H9 (cell line): Measurements from ENCODE around the gene AHNAK2. TPM values are rescaled to one million over a fixed set of nuclear protein-coding genes. Genes with fewer than 3 reads are reported as not detected.

Source experiments
- DNase-seq: peaks from one replicate; pipeline ENCODE4 v3.0.0-alpha.2; 2017
- H2AFZ ChIP-seq: one replicate; pipeline ENCODE4 v1.6.1; 2013; ENCODE audit warnings: mild to moderate bottlenecking, low read length, control low read depth, moderate library complexity
- H2AK5ac ChIP-seq: 2 replicates; pipeline ENCODE4 v1.6.1; 2013; ENCODE audit warnings: low read length, control low read depth, mixed read lengths; ENCODE audit not compliant: insufficient read length
- H2BK120ac ChIP-seq: one replicate; pipeline ENCODE4 v1.6.1; 2013; ENCODE audit warnings: low read depth, mild to moderate bottlenecking, low read length, control low read depth, inconsistent platforms; ENCODE audit not compliant: poor library complexity, severe bottlenecking
- H2BK12ac ChIP-seq: 2 replicates; pipeline ENCODE4 v1.6.1; 2013; ENCODE audit warnings: low read length, control low read depth, mixed read lengths, low read depth; ENCODE audit not compliant: insufficient read length
- H2BK15ac ChIP-seq: 2 replicates; pipeline ENCODE4 v1.6.1; 2013; ENCODE audit warnings: low read depth, low read length, control low read depth
- H2BK20ac ChIP-seq: one replicate; pipeline ENCODE4 v1.6.1; 2013; ENCODE audit warnings: low read depth, mild to moderate bottlenecking, low read length, control low read depth, inconsistent platforms; ENCODE audit not compliant: poor library complexity, severe bottlenecking
- H2BK5ac ChIP-seq: 2 replicates; pipeline ENCODE4 v1.6.1; 2013; ENCODE audit warnings: low read length, control low read depth, mixed read lengths; ENCODE audit not compliant: insufficient read length
- H3K14ac ChIP-seq: 2 replicates; pipeline ENCODE4 v1.6.1; 2013; ENCODE audit warnings: low read length, control low read depth; ENCODE audit not compliant: insufficient read depth
- H3K18ac ChIP-seq: 2 replicates; pipeline ENCODE4 v1.6.1; 2013; ENCODE audit warnings: low read depth, mild to moderate bottlenecking, mixed read lengths, low read length, control low read depth; ENCODE audit not compliant: insufficient read length
- H3K23ac ChIP-seq: 2 replicates; pipeline ENCODE4 v1.6.1; 2013; ENCODE audit warnings: low read length, control low read depth, mixed read lengths, low read depth; ENCODE audit not compliant: insufficient read length
- H3K23me2 ChIP-seq: 2 replicates; pipeline ENCODE4 v1.6.1; 2013; ENCODE audit warnings: low read depth, mild to moderate bottlenecking, mixed read lengths, low read length, control low read depth; ENCODE audit not compliant: insufficient read length, poor library complexity, severe bottlenecking
- H3K27ac ChIP-seq: 2 replicates; pipeline ENCODE4 v1.5.1; 2013; ENCODE audit warnings: low read length, control low read depth, mixed read lengths, low read depth; ENCODE audit not compliant: insufficient read length
- H3K27me3 ChIP-seq: 2 replicates; pipeline ENCODE4 v1.6.1; 2013; ENCODE audit warnings: low read length, control low read depth, inconsistent platforms; ENCODE audit not compliant: insufficient read depth
- H3K4ac ChIP-seq: 2 replicates; pipeline ENCODE4 v1.6.1; 2013; ENCODE audit warnings: low read depth, mild to moderate bottlenecking, control low read depth, inconsistent platforms, low read length, moderate library complexity
- H3K4me1 ChIP-seq: 2 replicates; pipeline ENCODE4 v1.6.1; 2013; ENCODE audit warnings: low read length, control low read depth, inconsistent platforms; ENCODE audit not compliant: insufficient read depth
- H3K4me2 ChIP-seq: 2 replicates; pipeline ENCODE4 v1.6.1; 2013; ENCODE audit warnings: low read length, control low read depth, mixed read lengths; ENCODE audit not compliant: insufficient read length, insufficient read depth
- H3K56ac ChIP-seq: 2 replicates; pipeline ENCODE4 v1.6.1; 2013; ENCODE audit warnings: low read depth, mild to moderate bottlenecking, mixed read lengths, low read length, control low read depth; ENCODE audit not compliant: insufficient read length
- H3K79me1 ChIP-seq: 2 replicates; pipeline ENCODE4 v1.6.1; 2013; ENCODE audit warnings: low read depth, mild to moderate bottlenecking, moderate library complexity, low read length, control low read depth, inconsistent platforms; ENCODE audit not compliant: insufficient read depth, poor library complexity, severe bottlenecking
- H3K79me2 ChIP-seq: 2 replicates; pipeline ENCODE4 v1.6.1; 2013; ENCODE audit warnings: low read length, control low read depth, inconsistent platforms; ENCODE audit not compliant: insufficient read depth
- H3K9ac ChIP-seq: 2 replicates; pipeline ENCODE4 v1.6.1; 2013; ENCODE audit warnings: low read length, control low read depth, mixed read lengths; ENCODE audit not compliant: insufficient read length; ENCODE audit errors: extremely low read depth
- H3K9me3 ChIP-seq: one replicate; pipeline ENCODE4 v1.6.1; 2013; ENCODE audit warnings: low read depth, low read length, inconsistent platforms; ENCODE audit not compliant: control insufficient read depth
- H3T11ph ChIP-seq: one replicate; pipeline ENCODE4 v1.6.1; 2013; ENCODE audit warnings: mild to moderate bottlenecking, low read length, control low read depth, inconsistent platforms
- H4K20me1 ChIP-seq: one replicate; pipeline ENCODE4 v1.6.1; 2013; ENCODE audit not compliant: control insufficient read depth, insufficient read length, insufficient read depth
- H4K5ac ChIP-seq: 2 replicates; pipeline ENCODE4 v1.6.1; 2013; ENCODE audit warnings: low read depth, mild to moderate bottlenecking, mixed read lengths, low read length, control low read depth; ENCODE audit not compliant: insufficient read length
- H4K8ac ChIP-seq: replicated peaks from 2 replicates; pipeline ENCODE4 v1.6.1; 2013; ENCODE audit warnings: low read length, control low read depth, mixed read lengths, low read depth; ENCODE audit not compliant: insufficient read length
- H4K91ac ChIP-seq: 2 replicates; pipeline ENCODE4 v1.6.1; 2013; ENCODE audit warnings: low read depth, mild to moderate bottlenecking, moderate library complexity, mixed read lengths, low read length, control low read depth; ENCODE audit not compliant: insufficient read length
- H3K27ac Mint-ChIP-seq, 3 experiments: 2 replicates in 2 of 3; 3 replicates in 1 of 3; pipeline ENCODE4 v1.8.0; 2020 to 2021; ENCODE audit warnings: mixed read lengths in 3 of 3, mild to moderate bottlenecking in 1 of 3, moderate library complexity in 1 of 3
- H3K27me3 Mint-ChIP-seq: 2 replicates; pipeline ENCODE4 v1.8.0; 2021; ENCODE audit warnings: low read depth, mild to moderate bottlenecking, moderate library complexity, mixed read lengths
- H3K36me3 Mint-ChIP-seq, 3 experiments: 2 replicates in 2 of 3; 3 replicates in 1 of 3; pipeline ENCODE4 v1.8.0; 2020 to 2021; ENCODE audit warnings: low read depth in 3 of 3, mixed read lengths in 3 of 3; ENCODE audit not compliant: insufficient read depth in 1 of 3
- H3K4me1 Mint-ChIP-seq, 2 experiments: 2 replicates each; pipeline ENCODE4 v1.8.0; 2020; ENCODE audit warnings: mixed read lengths in 2 of 2
- H3K4me3 Mint-ChIP-seq, 2 experiments: 2 replicates in 1 of 2; 3 replicates in 1 of 2; pipeline ENCODE4 v1.8.0; 2020 to 2021; ENCODE audit warnings: mild to moderate bottlenecking in 2 of 2, mixed read lengths in 2 of 2, moderate library complexity in 1 of 2
- H3K9me3 Mint-ChIP-seq, 2 experiments: 2 replicates in 1 of 2; 3 replicates in 1 of 2; pipeline ENCODE4 v1.8.0; 2020; ENCODE audit warnings: mild to moderate bottlenecking in 2 of 2, mixed read lengths in 2 of 2, moderate library complexity in 1 of 2
- CTCF ChIP-seq: fragments of 200-600 bp; sonication (generic); conservative IDR thresholded peaks from 3 replicates; pipeline ENCODE4 v1.8.0; 2021; ENCODE audit warnings: antibody characterized with exemption, mild to moderate bottlenecking
- WGBS: extraction: QIAGEN DNeasy Blood & Tissue Kit; methylation state at CpG from one replicate; pipeline ENCODE4 v1.1.7; 2013; ENCODE audit warnings: missing lambda C conversion rate, low lambda C conversion rate, mixed read lengths; ENCODE audit not compliant: insufficient read length; ENCODE audit errors: extremely low coverage; 5-methylcytosine and 5-hydroxymethylcytosine counted together
- total RNA-seq: library from RNA; stranded (reverse); gene quantifications from 2 replicates; pipeline ENCODE4 v1.2.1, GENCODE V29; 2021

The AHNAK2 gene
- total RNA-seq, 1 experiment from 2014 or later: 2.8 TPM

- DNase-seq: peak; percentile 32
- no peak overlapping the region for H4K8ac ChIP-seq
- H3K23me2 ChIP-seq: no peaks in the 10 kb centered on the region
- Mint-ChIP-seq H3K4me3 (peak overlapping the region in 1 of 2 experiments; percentile 19; a peak in 1 of 5 replicates), H3K9me3 (no peaks in the 10 kb centered on the region; a peak in 2 of 5 replicates), H3K27ac (no peak overlapping the region; a peak in 1 of 7 replicates), H3K4me1 (peaks cover 17 to 28% of the 10 kb centered on the region in 2 experiments), H3K27me3 (peaks cover 59% of the 10 kb centered on the region), H3K36me3 (no peaks in the 10 kb centered on the region)
- no peak overlapping the region for H3K4ac ChIP-seq
- H3K4me1 ChIP-seq: no peaks in the 10 kb centered on the region
- no CpG with 5 or more reads among the region's 19 CpGs for WGBS
- H3K9ac ChIP-seq: no peak overlapping the region
- H3K79me2 ChIP-seq: no peaks in the 10 kb centered on the region
- H2AFZ ChIP-seq: no peak overlapping the region
- no peaks in the 10 kb centered on the region for H3K79me1 ChIP-seq
- H3T11ph ChIP-seq: no peak overlapping the region
- no peaks in the 10 kb centered on the region for H3K9me3 ChIP-seq
- no peak overlapping the region for H2BK120ac ChIP-seq
- H2AK5ac ChIP-seq: no peak overlapping the region
- no peak overlapping the region for H3K56ac ChIP-seq
- H3K27ac ChIP-seq: no peak overlapping the region
- peaks cover 14% of the 10 kb centered on the region; the same call in 1 of the 2 replicates for H3K27me3 ChIP-seq
- H4K20me1 ChIP-seq: peaks cover 7% of the 10 kb centered on the region
- no peak overlapping the region for H2BK12ac ChIP-seq
- H2BK20ac ChIP-seq: no peak overlapping the region
- H3K14ac ChIP-seq: no peak overlapping the region
- H3K18ac ChIP-seq: no peak overlapping the region
- H2BK5ac ChIP-seq: no peak overlapping the region
- H3K4me2 ChIP-seq: no peak overlapping the region
- no peak overlapping the region for H3K23ac ChIP-seq
- no peak overlapping the region for H4K5ac ChIP-seq
- no peak overlapping the region for H2BK15ac ChIP-seq
- H4K91ac ChIP-seq: no peak overlapping the region
- TF ChIP-seq CTCF: no peak
Observed at GRCh38 chr14:104979758-104980610, 1.8 kb upstream of the AHNAK2 start.
